ENCODE measurements around the gene PLXNA2.

Gene PLXNA2

GRCh38 chr1:208268541-208269337 lies 24.6 kb upstream of the PLXNA2 start:
- DNase-seq (ENCODE audit: low read depth): no peak

GRCh38 chr1:208265525-208265924 lies 21.3 kb upstream of the PLXNA2 start:
- DNase-seq (ENCODE audit: low read depth): no peak

GRCh38 chr1:208265122-208265469 lies 20.9 kb upstream of the PLXNA2 start:
- DNase-seq (ENCODE audit: low read depth): no peak

GRCh38 chr1:208264469-208265121 lies 20.4 kb upstream of the PLXNA2 start:
- no peak for DNase-seq (ENCODE audit: low read depth)

- no peak for DNase-seq (ENCODE audit: low read depth)
These were observed 17.7 kb upstream of the PLXNA2 start for GRCh38 chr1:208261874-208262273.

- no peak for DNase-seq (ENCODE audit: low read depth)
These were observed 14.1 kb upstream of the PLXNA2 start for GRCh38 chr1:208258277-208258676.

- DNase-seq (ENCODE audit: low read depth): no peak
These were observed 13.2 kb upstream of the PLXNA2 start for GRCh38 chr1:208257351-208257750.

GRCh38 chr1:208256556-208256955 lies 12.4 kb upstream of the PLXNA2 start:
- DNase-seq (ENCODE audit: low read depth): no peak

- DNase-seq (ENCODE audit: low read depth): no peak
These were observed 11.9 kb upstream of the PLXNA2 start for GRCh38 chr1:208256091-208256490.

- no peak for DNase-seq (ENCODE audit: low read depth)
These were observed 10.7 kb upstream of the PLXNA2 start for GRCh38 chr1:208254862-208255261.

GRCh38 chr1:208254376-208254775 lies 10.2 kb upstream of the PLXNA2 start:
- no peak for DNase-seq (ENCODE audit: low read depth)

GRCh38 chr1:208252836-208253576 lies 8.8 kb upstream of the PLXNA2 start:
- no peak for DNase-seq (ENCODE audit: low read depth)

GRCh38 chr1:208251911-208252835 lies 8.0 kb upstream of the PLXNA2 start:
- DNase-seq (ENCODE audit: low read depth): no peak

- DNase-seq (ENCODE audit: low read depth): no peak
These were observed 6.8 kb upstream of the PLXNA2 start for GRCh38 chr1:208251015-208251414.

- no peak for DNase-seq (ENCODE audit: low read depth)
These were observed 6.4 kb upstream of the PLXNA2 start for GRCh38 chr1:208250613-208251012.

GRCh38 chr1:208248991-208249696 lies 5.0 kb upstream of the PLXNA2 start:
- DNase-seq (ENCODE audit: low read depth): no peak

GRCh38 chr1:208248307-208248801 lies 4.2 kb upstream of the PLXNA2 start:
- no peak for DNase-seq (ENCODE audit: low read depth)

GRCh38 chr1:208247696-208248095 lies 3.5 kb upstream of the PLXNA2 start:
- DNase-seq (ENCODE audit: low read depth): no peak

GRCh38 chr1:208245185-208245705 lies 1.1 kb upstream of the PLXNA2 start:
- DNase-seq (ENCODE audit: low read depth): peak; percentile 33

- DNase-seq (ENCODE audit: low read depth): no peak
These were observed 637 bp downstream of the PLXNA2 start for GRCh38 chr1:208243527-208243966.

All from T-helper 22 cell (primary cell).